Activated CD8-positive, alpha-beta memory T cell treated with anti-CD3 and anti-CD28 coated beads, Interleukin-2, amount 10 ng/mL, durations not matched to agents 7 days and 5 days (primary cell): ENCODE measurements around the gene SLC22A16. TPM values are rescaled to one million over a fixed set of nuclear protein-coding genes. Genes with fewer than 3 reads are reported as not detected.

Experiments used
- ATAC-seq: fragments of 150-1000 bp; cut with Tn5 transposase; one replicate; pipeline ENCODE4 v1.10.0; 2021; ENCODE audit warnings: moderate library complexity
- CTCF ChIA-PET: fragments of 350-600 bp; sonication (Branson Sonifier 250); formaldehyde crosslinking; loops from one replicate; lab custom pipeline; 2021; ENCODE audit warnings: antibody characterized with exemption; lab: Charles Lee
- DNase-seq: peaks from one replicate; pipeline ENCODE4 v3.0.0-alpha.2; 2020
- H3K27ac Mint-ChIP-seq: one replicate; pipeline ENCODE4 v1.8.0; 2021; ENCODE audit warnings: mild to moderate bottlenecking, mixed read lengths
- H3K27me3 Mint-ChIP-seq: one replicate; pipeline ENCODE4 v1.8.0; 2021; ENCODE audit warnings: mixed read lengths
- H3K36me3 Mint-ChIP-seq: one replicate; pipeline ENCODE4 v1.8.0; 2021; ENCODE audit warnings: mild to moderate bottlenecking, mixed read lengths
- H3K4me1 Mint-ChIP-seq: one replicate; pipeline ENCODE4 v1.8.0; 2021; ENCODE audit warnings: mixed read lengths
- H3K4me3 Mint-ChIP-seq: one replicate; pipeline ENCODE4 v1.8.0; 2021; ENCODE audit warnings: mild to moderate bottlenecking, moderate library complexity, mixed read lengths
- H3K9me3 Mint-ChIP-seq: one replicate; pipeline ENCODE4 v1.8.0; 2022; ENCODE audit warnings: low read depth, mixed read lengths
- total RNA-seq, 2 experiments: library from RNA; stranded (reverse); gene quantifications; one replicate each; pipeline ENCODE4 v1.2.3, GENCODE V29; 2021

The SLC22A16 gene
- total RNA-seq, 2 experiments from 2014 or later: not detected

DNA sequence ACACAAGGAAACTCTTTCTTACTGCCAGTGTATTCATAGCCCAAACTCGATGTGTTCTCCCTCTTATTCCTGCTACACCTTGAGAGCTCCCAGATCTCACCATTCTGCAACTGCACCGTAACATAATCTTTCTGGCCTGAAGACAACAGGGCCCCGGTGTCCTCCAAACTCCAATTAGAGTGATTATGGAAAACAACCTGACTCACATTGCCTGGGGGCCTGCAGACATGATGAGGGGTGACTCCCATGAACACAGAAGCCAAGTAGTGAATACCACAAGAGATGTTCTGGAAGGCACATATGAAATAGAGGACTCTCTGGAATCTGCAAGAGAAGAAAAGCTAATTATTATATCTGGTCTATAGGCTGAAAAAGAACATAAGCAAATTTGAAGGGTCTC lies 19.7 kb downstream of the SLC22A16 start:
- Mint-ChIP-seq H3K27me3 (peaks cover 16% of the 10 kb centered on the region), H3K4me1 (no peaks in the 10 kb centered on the region), H3K4me3 (no peak overlapping the region), H3K36me3 (peaks cover 2% of the 10 kb centered on the region), H3K27ac (no peak overlapping the region), H3K9me3 (no peaks in the 10 kb centered on the region)
- ATAC-seq (no peak), DNase-seq (no peak)
- CTCF ChIA-PET: no interaction called here

DNA sequence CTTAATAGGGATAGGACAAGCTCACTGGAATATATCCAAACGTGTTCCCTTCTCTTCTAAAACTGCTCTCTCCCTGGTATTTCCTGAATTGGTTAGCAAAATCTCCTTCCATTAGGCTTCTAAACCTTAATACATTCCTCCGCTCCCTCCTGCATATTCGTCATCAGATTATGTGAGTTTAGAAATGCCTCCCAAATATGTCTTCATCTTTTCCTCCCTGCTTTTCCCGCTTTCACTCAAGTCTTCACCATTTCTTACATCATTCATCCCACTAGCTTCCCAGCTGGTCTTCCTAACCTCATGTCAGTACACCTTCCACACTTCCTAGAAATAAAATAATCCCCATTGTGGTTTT lies 26.9 kb downstream of the SLC22A16 start:
- Mint-ChIP-seq H3K4me3 (no peak overlapping the region), H3K9me3 (no peaks in the 10 kb centered on the region), H3K27me3 (peaks cover 30% of the 10 kb centered on the region), H3K4me1 (no peaks in the 10 kb centered on the region), H3K27ac (no peak overlapping the region), H3K36me3 (no peaks in the 10 kb centered on the region)
- DNase-seq (no peak), ATAC-seq (no peak)
- CTCF ChIA-PET: no interaction called here

DNA sequence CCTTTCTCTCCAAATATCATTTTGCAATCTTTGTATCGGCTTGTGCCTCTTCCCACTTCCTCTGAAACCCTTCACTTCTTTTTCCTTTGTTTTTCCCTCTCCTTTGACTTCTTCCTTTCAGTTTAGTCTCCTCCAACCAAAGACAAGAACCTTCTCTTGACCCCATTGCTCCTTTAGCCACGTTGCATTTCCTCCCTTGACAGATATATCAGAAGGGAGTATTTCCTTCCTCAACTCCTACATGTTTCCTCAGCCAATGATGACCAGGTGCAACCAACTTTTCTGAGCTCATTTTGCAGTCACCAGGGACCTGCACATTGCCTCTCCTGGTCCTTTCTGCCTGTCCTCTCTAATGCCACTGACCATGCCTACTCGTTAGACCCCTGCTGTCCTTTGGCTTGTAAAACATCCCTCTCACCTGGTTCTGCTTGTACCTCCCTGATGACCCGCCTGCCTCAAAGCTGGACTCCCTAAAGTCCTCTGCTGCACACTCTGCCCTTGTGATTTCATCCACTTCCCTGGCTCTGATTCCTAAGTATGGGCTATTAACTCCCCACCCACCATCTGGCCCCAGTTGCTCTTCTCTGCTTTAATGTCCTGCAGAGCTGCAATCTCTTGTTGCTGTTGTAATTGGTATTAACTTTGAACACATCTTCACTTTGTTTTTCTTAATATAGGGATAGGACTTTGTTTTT lies 27.4 kb downstream of the SLC22A16 start:
- CTCF ChIA-PET: no interaction called here
- ATAC-seq (no peak), DNase-seq (no peak)
- Mint-ChIP-seq H3K9me3 (no peaks in the 10 kb centered on the region), H3K36me3 (no peaks in the 10 kb centered on the region), H3K27me3 (peaks cover 30% of the 10 kb centered on the region), H3K4me3 (no peak overlapping the region), H3K4me1 (no peaks in the 10 kb centered on the region), H3K27ac (no peak overlapping the region)

DNA sequence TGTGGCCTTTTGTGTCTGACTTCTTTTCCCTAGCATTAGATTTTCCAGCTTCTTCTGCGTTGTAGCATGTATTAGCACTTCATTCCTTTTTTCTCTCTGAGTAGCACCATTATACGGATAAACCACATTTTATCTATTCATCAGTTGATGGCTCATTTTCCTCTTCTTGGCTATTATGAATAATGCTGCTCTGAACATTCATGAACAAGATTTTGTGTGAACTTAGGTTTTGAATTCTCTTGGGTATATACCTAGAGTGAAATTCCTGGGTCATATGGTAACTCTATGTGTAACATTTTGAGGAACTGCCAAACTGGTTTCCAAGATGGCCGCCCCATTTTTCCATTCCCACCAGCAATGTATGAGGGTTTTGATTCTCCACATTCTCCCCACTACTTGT lies 28.7 kb downstream of the SLC22A16 start:
- Mint-ChIP-seq H3K36me3 (no peaks in the 10 kb centered on the region), H3K4me1 (no peaks in the 10 kb centered on the region), H3K27me3 (peaks cover 37% of the 10 kb centered on the region), H3K4me3 (no peak overlapping the region), H3K27ac (no peak overlapping the region), H3K9me3 (no peaks in the 10 kb centered on the region)
- CTCF ChIA-PET: no interaction called here
- no peak for DNase-seq
- no peak for ATAC-seq

DNA sequence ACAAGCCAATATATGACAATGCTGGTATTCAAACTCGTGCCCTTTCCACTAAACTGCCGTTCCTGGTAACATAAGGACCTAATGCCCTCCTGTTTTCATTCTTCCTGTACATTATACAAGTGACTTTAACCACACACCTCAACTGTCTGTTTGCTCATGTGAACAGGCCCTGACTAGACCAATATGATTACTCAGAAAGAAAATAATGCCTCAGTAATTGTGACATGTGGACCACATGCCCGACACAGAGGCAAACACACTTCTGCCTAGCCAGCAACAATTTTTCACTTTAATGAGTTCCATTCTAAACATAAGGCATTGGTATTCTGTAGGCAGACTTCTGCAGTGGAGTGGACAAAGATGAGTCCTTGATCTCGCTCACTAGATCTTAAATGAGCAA lies 30.0 kb downstream of the SLC22A16 start:
- ATAC-seq: no peak

DNA sequence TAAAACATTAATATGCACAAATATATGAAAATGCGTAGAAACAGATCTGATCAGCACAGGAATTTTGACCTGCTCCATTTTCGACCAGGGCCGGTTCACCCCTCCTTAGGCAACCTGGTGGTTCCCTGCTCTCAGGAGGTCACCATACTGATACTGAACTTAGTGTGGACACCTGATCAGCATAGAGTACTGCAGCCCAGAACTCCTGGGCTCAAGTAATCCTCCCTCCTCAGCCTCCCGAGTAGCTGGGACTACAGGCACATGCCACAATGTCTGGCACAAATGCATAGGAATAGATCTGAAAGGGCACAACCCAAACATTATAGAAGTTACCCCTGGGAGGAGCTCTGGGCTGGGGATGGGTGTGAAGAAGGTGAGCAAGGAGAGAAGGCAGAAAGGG lies 36.4 kb downstream of the SLC22A16 start:
- H3K27me3 Mint-ChIP-seq: peaks cover 53% of the 10 kb centered on the region
- no peak for DNase-seq
- H3K27ac Mint-ChIP-seq: no peak overlapping the region
- no peaks in the 10 kb centered on the region for H3K9me3 Mint-ChIP-seq
- ATAC-seq: no peak
- no peak overlapping the region for H3K4me3 Mint-ChIP-seq
- H3K4me1 Mint-ChIP-seq: no peaks in the 10 kb centered on the region
- H3K36me3 Mint-ChIP-seq: no peaks in the 10 kb centered on the region
- CTCF ChIA-PET: no interaction called here

More for the DNA sequence above, 30.0 kb downstream of the SLC22A16 start:
- Mint-ChIP-seq H3K4me1 (no peaks in the 10 kb centered on the region), H3K4me3 (no peak overlapping the region), H3K36me3 (no peaks in the 10 kb centered on the region), H3K27me3 (peaks cover 41% of the 10 kb centered on the region), H3K27ac (no peak overlapping the region), H3K9me3 (no peaks in the 10 kb centered on the region)
- no peak for DNase-seq
- CTCF ChIA-PET: no interaction called here

DNA sequence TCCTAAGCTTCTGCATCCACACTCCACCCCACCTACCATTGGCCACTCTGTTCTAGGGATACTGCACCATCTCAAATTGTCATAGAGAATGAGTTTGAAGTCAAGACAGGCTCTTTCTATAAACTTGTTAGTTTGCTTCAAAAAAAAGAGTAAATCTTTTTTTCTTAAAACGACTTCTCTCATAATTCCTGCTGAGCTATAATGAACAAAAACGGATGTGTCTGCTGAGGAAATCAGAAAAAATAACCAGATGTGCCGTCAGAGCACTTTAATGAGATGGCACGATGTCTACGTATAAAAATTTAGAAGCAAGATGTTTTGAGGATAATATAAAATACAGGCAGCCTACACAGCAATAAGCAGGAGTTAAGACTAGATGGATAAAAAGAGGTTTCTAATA lies 37.1 kb downstream of the SLC22A16 start:
- CTCF ChIA-PET: no interaction called here
- no peak overlapping the region for H3K4me3 Mint-ChIP-seq
- ATAC-seq: no peak
- DNase-seq: no peak
- H3K27ac Mint-ChIP-seq: no peak overlapping the region
- peaks cover 50% of the 10 kb centered on the region for H3K27me3 Mint-ChIP-seq
- no peaks in the 10 kb centered on the region for H3K9me3 Mint-ChIP-seq
- H3K36me3 Mint-ChIP-seq: no peaks in the 10 kb centered on the region
- H3K4me1 Mint-ChIP-seq: no peaks in the 10 kb centered on the region

DNA sequence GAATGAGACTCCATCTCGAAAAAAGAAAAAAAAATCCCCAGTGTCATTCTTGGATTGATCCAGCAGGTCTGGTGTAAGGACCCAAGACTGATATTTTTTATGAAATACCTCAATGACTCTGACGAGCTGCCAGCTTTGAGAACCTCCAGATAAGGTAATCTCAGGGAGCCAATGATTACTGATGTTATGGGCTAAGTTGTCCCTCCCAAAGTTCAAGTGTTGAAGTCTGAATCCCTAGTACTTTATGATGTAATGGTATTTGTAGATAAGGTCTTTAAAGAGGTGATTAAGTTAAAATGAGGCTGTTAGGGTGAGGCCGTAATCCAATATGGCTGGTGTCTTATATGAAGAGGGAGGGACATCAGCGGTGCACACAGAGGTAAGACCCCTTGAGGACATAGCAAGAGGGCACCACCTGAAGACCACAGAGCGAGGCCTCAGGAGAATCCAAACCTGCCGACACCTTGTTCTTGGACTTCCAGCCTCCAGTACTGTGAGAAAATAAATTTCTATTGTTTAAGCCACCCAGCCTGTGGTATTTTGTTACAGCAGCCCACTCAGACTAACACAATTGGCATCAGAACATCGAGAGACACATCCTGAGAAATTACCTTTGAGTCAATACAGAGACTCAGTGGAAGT lies 41.3 kb downstream of the SLC22A16 start:
- H3K27ac Mint-ChIP-seq: no peak overlapping the region
- no peaks in the 10 kb centered on the region for H3K4me1 Mint-ChIP-seq
- peaks cover 20% of the 10 kb centered on the region for H3K27me3 Mint-ChIP-seq
- H3K9me3 Mint-ChIP-seq: no peaks in the 10 kb centered on the region
- H3K36me3 Mint-ChIP-seq: no peaks in the 10 kb centered on the region
- CTCF ChIA-PET: no interaction called here
- DNase-seq: no peak
- ATAC-seq: no peak
- no peak overlapping the region for H3K4me3 Mint-ChIP-seq

DNA sequence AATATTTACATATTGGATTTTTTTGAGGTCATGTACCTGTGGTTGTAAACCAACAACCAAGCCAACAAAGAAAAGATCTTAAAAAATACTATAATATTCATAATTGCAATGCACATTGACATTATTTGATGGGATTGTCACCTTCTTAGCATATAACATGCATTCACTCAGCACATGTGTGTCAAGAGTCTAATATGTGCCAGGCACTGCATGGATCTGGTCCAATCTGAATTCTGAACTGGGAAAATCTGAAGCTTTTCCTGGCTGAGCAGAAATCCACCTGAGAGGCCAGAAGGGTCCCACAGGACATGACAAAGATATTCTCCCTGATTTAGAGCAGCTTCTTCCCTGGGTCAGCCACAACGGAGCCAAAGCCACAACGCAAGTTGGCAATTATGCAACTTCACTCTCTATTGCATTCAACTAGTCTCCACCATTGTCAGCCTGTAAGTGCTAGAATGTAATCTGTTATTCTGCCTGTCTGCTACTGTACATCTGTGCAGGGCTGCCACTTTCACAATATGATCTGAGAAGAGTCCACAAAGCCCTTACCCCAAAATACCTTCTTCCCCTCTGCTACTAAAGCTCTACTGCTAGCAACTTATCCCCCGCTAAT lies 44.0 kb downstream of the SLC22A16 start:
- CTCF ChIA-PET: no interaction called here
- H3K36me3 Mint-ChIP-seq: no peaks in the 10 kb centered on the region
- no peaks in the 10 kb centered on the region for H3K4me1 Mint-ChIP-seq
- no peak overlapping the region for H3K4me3 Mint-ChIP-seq
- DNase-seq (no peak), ATAC-seq (no peak)
- peaks cover 12% of the 10 kb centered on the region for H3K27me3 Mint-ChIP-seq
- no peak overlapping the region for H3K27ac Mint-ChIP-seq
- no peaks in the 10 kb centered on the region for H3K9me3 Mint-ChIP-seq

DNA sequence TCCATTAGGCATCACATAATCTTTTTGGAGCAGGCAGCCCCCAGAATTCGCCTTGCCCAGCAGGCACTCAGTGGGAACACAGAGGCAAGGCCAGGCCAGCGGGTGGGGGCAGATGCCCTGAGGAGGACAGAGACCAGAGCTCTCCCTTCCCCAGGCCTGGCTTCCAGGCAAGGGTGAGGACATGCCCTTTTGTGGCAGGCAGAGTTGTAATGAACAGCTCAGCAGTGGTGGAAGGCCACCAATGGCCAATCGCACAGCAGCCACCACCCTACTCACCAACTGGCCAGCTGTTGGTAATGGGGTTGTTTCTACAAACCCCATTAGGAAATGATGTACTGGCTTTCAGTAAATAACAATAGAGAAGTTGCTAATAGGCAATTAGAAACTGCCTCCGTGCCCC lies 45.7 kb downstream of the SLC22A16 start:
- ATAC-seq: no peak
- Mint-ChIP-seq H3K4me3 (no peak overlapping the region), H3K4me1 (no peaks in the 10 kb centered on the region)

DNA sequence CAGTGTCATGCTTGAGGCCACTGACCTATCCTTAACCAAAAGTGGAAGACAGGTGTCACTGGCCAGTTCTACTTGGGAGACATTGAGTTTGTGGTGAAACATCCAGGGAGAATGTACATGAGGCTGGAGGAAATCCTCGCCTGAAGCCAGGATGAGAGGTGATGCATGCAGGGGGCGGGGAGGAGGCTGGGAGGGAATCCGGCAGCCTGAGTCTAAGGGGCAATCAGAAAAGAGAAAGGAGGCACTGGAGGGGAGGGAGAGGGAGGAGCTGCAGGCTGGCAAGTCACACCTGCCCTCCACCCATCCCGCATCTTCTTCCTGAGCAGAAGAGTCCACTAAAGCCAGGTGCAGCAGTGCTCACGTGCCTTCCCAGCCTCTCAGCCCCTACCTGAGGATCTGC lies 46.2 kb downstream of the SLC22A16 start:
- H3K9me3 Mint-ChIP-seq: no peaks in the 10 kb centered on the region
- DNase-seq (no peak), ATAC-seq (no peak)
- H3K4me1 Mint-ChIP-seq: no peaks in the 10 kb centered on the region
- no peak overlapping the region for H3K27ac Mint-ChIP-seq
- H3K27me3 Mint-ChIP-seq: peaks cover 12% of the 10 kb centered on the region
- H3K4me3 Mint-ChIP-seq: no peak overlapping the region
- H3K36me3 Mint-ChIP-seq: no peaks in the 10 kb centered on the region
- CTCF ChIA-PET: no interaction called here

More for the DNA sequence above, 45.7 kb downstream of the SLC22A16 start:
- no peaks in the 10 kb centered on the region for H3K36me3 Mint-ChIP-seq
- no peaks in the 10 kb centered on the region for H3K9me3 Mint-ChIP-seq
- no peak for DNase-seq
- peaks cover 8% of the 10 kb centered on the region for H3K27me3 Mint-ChIP-seq
- CTCF ChIA-PET: no interaction called here
- no peak overlapping the region for H3K27ac Mint-ChIP-seq

DNA sequence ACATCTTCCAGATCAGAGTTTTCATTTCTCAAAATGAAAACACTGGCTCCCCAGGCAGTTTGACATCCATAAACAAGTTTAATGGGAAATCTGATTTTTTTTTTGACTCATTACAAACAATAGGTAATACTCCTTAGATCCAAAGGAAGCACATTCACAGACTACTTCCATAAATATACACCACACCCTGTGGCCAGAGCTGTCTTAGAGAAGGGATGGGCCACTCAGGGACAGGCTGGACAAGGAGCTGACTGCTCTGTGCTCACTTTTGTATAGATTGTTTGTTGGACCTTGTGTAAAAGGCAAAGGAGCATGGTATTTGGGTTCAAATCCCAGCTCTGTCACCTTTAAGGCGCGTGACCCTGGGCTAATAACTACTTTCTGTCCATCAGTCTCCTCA lies 48.3 kb downstream of the SLC22A16 start:
- no peaks in the 10 kb centered on the region for H3K36me3 Mint-ChIP-seq
- peaks cover 26% of the 10 kb centered on the region for H3K27me3 Mint-ChIP-seq
- DNase-seq (no peak), ATAC-seq (no peak)
- CTCF ChIA-PET: no interaction called here
- H3K27ac Mint-ChIP-seq: no peak overlapping the region
- H3K9me3 Mint-ChIP-seq: no peaks in the 10 kb centered on the region
- H3K4me1 Mint-ChIP-seq: no peaks in the 10 kb centered on the region
- H3K4me3 Mint-ChIP-seq: no peak overlapping the region

DNA sequence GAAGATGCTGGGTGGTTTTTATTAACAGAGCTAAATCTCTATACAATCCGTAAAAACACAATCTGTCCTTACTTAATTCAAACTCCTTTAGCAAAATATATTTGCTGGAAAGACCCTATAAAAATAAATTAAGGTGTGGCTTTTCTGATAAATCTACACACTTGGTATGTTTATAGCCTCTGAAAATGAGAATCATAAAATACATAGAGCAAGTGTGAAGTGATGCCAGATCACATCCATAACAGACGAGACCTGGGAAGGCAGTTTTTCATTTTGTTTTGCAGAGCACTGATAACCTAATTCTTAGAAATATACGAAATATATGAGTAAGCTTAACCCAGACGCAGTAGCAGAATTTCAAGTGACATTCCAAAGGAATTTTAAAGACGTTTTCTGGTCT lies 50.6 kb downstream of the SLC22A16 start:
- H3K9me3 Mint-ChIP-seq: peaks cover 4% of the 10 kb centered on the region
- H3K27me3 Mint-ChIP-seq: peaks cover 41% of the 10 kb centered on the region
- H3K27ac Mint-ChIP-seq: no peak overlapping the region
- H3K4me1 Mint-ChIP-seq: peaks cover 8% of the 10 kb centered on the region
- DNase-seq (no peak), ATAC-seq (no peak)
- CTCF ChIA-PET: no interaction called here
- no peak overlapping the region for H3K4me3 Mint-ChIP-seq
- peaks cover 3% of the 10 kb centered on the region for H3K36me3 Mint-ChIP-seq

DNA sequence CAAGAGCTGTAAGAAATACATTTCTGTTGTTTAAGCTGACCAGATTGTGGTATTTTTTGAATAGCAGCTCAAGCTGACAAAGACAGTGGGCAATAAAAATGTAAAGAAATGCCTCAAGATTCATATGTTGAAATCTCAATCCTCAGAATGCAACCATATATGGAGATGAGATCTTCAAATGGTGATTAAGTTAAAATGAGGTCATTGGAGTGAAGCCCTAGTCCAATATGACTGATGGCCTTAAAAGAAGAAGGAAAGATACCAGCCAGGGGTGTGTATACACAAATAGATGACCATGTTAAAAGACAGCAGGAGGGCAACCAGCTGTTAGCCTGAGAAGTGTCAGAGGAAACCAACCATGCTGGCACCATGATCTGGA lies 54.0 kb downstream of the SLC22A16 start:
- Mint-ChIP-seq H3K36me3 (peaks cover 3% of the 10 kb centered on the region), H3K4me1 (peaks cover 8% of the 10 kb centered on the region), H3K9me3 (peaks cover 4% of the 10 kb centered on the region), H3K27ac (no peak overlapping the region), H3K4me3 (no peak overlapping the region), H3K27me3 (peaks cover 57% of the 10 kb centered on the region)
- DNase-seq (no peak), ATAC-seq (no peak)
- CTCF ChIA-PET: no interaction called here
